Stimulated activated CD4-positive, alpha-beta T cell treated with anti-CD3 and anti-CD28 coated beads, Interleukin-1b, Interleukin-23, amount 100 ng/mL, for 48 hours (primary cell): ENCODE measurements around the gene CALML3.
"Not testable (repeated sequence)": the region's sequence is repeated elsewhere in the genome, so short reads cannot be mapped to it uniquely, and the experiment has no call there.

Source experiments
- DNase-seq: peaks from one replicate; pipeline ENCODE4 v3.0.0-alpha.2; 2020

Gene CALML3

GRCh38 chr10:5559022-5559421, 34.3 kb downstream of the CALML3 start:
- DNase-seq = not testable (repeated sequence)

GRCh38 chr10:5559642-5560141, 34.9 kb downstream of the CALML3 start:
- DNase-seq = no peak

GRCh38 chr10:5560142-5560816, 35.5 kb downstream of the CALML3 start:
- no peak for DNase-seq

- DNase-seq = no peak
Observed at GRCh38 chr10:5560817-5561703, 36.3 kb downstream of the CALML3 start.

GRCh38 chr10:5561704-5562645, 37.2 kb downstream of the CALML3 start:
- no peak for DNase-seq

GRCh38 chr10:5563321-5563961, 38.7 kb downstream of the CALML3 start:
- no peak for DNase-seq

- DNase-seq = peak; percentile 71
Observed at GRCh38 chr10:5563991-5564536, 39.3 kb downstream of the CALML3 start.

GRCh38 chr10:5564537-5565204, 39.9 kb downstream of the CALML3 start:
- DNase-seq = no peak

- DNase-seq = no peak
Observed at GRCh38 chr10:5565205-5565545, 40.4 kb downstream of the CALML3 start.

GRCh38 chr10:5565671-5566581, 41.2 kb downstream of the CALML3 start:
- DNase-seq = no peak

- peak; percentile 77 for DNase-seq
Observed at GRCh38 chr10:5566614-5567013, 41.9 kb downstream of the CALML3 start.

- no peak for DNase-seq
Observed at GRCh38 chr10:5567477-5567876, 42.7 kb downstream of the CALML3 start.

GRCh38 chr10:5568984-5569383, 44.2 kb downstream of the CALML3 start:
- no peak for DNase-seq

- DNase-seq = no peak
Observed at GRCh38 chr10:5569568-5569967, 44.8 kb downstream of the CALML3 start.

- no peak for DNase-seq
Observed at GRCh38 chr10:5570007-5570655, 45.4 kb downstream of the CALML3 start.

GRCh38 chr10:5570979-5571810, 46.4 kb downstream of the CALML3 start:
- DNase-seq = no peak

GRCh38 chr10:5571826-5572225, 47.1 kb downstream of the CALML3 start:
- no peak for DNase-seq

GRCh38 chr10:5573319-5573950, 48.7 kb downstream of the CALML3 start:
- no peak for DNase-seq
